GM12873 (cell line): ENCODE measurements around the gene KRT73.

ENCODE experiments used
- CTCF ChIP-seq: IDR thresholded peaks from 2 replicates; pipeline ENCODE4 v1.5.1; 2012; ENCODE audit warnings: low read depth, mild to moderate bottlenecking, moderate library complexity, low read length, control low read depth; ENCODE audit not compliant: insufficient read depth; ENCODE audit errors: missing control alignments

The KRT73 gene

GRCh38 chr12:52612431-52613383 is 5.7 kb downstream of the KRT73 start:
- no peak for TF ChIP-seq CTCF

- no peak for TF ChIP-seq CTCF
Observed at GRCh38 chr12:52611080-52611468, 7.3 kb downstream of the KRT73 start.

- TF ChIP-seq CTCF = no peak
Observed at GRCh38 chr12:52608826-52609630, 9.3 kb downstream of the KRT73 start.

- TF ChIP-seq CTCF = no peak
Observed at GRCh38 chr12:52608161-52608560, 10.2 kb downstream of the KRT73 start.

GRCh38 chr12:52607314-52607713 is 11.0 kb downstream of the KRT73 start:
- no peak for TF ChIP-seq CTCF

- no peak for TF ChIP-seq CTCF
Observed at GRCh38 chr12:52606581-52607218, 11.7 kb downstream of the KRT73 start.

- no peak for TF ChIP-seq CTCF
Observed at GRCh38 chr12:52606096-52606495, 12.3 kb downstream of the KRT73 start.
